Measurements from ENCODE around the gene KRT86.
"Not testable (repeated sequence)": the region's sequence is repeated elsewhere in the genome, so short reads cannot be mapped to it uniquely, and the experiment has no call there.

Gene KRT86

DNA sequence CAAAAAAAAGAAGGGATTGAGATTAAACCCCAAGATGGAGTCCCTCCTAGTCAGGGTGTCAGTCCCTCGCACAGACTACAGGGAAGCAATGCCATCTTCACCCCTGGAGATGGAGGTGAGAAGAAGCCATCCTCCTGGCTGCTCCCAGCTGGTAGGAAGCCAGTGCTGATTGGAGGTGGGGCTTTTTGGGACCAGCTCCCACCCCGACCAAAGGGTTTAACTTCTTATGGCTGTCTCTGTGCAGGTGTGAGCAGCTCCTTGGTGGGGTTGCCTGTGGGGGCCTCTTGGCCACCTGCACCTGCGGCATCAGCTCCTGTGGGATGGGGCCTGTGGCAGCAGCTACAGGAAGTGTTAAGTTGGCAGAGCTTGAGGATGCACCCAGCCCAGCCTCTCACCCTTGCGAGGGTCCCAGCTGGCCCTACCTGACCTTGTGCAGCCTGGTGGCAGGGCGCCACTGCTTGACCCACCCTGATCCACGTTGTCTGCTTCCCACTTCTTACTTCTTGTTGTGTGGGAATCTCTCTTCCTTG is 3.8 kb upstream of the KRT86 start:
- DNase-seq, result no peak

DNA sequence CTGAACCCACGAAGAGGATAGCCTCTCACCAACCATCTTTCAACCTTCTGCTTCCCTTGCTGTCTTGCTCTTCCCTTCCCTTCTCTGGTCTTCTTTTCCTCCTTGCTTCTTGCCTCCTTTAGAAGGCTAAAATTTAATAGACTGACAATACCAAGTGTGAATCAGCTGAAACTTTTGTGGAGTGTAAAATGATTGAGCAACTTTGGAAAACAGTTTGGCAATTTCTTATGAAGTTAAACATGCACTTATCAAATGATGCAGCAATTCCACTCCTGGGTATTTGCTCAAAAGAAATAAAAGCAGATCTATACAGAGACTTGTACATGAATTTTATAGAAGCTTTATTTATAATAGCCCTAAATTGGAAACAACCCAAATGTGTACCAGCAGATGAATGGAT is 3.3 kb upstream of the KRT86 start:
- no peak for DNase-seq

DNA sequence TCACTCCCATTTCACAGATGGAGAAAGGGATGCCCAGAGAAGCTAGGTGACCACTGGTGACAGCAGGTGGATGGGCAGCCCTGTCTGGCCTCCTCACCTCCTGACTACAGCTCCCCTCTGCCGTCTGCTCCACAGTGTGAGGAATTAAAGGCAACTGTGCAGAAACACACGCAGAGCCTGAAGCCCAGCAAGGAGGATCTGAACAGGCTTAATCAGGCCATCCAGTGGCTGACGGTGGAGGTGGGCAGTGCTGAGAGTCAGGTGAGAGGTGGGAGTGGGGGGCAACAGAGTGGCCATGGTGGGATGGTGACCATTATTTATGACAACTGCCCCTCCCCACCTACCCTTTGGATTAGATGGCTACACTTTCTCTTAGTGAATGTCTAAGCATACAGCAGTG is 1.2 kb downstream of the KRT86 start:
- no peak for DNase-seq

DNA sequence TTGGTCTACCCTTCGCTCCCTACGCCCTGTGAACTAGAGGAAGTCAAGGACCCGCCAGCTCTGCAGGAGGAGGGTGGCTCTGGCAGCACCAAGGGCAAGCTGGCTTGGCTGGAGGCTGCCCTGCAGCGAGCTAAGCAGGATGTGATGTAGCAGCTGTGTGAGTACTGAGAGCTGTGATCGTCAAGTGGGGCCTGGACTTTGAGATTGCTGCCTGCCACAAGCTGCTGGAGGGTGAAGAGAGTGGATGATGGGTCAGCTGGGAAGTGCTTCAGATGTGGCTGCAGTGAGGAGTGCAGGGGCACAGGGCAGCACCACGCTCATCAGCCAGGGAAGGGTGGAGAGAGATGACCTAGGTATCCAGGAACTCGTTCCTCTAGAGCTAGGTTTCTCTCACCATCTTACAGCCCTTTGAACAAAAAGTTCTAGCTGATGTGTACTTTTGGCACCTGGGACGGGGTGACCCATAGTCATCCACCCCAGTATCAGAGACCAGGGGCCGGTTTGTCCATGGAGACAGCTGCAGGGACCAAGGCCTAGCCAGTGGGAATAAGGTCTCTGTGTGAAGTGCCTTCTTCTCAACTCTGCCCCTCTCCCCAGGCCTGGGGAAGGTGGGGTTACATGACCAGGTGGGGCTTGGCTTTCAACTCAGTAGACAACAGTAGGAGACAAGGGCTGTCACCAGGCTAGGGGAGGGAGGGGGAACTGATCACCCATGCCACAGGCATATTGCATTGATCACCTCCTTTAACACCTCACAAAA is 3.2 kb downstream of the KRT86 start:
- peak; percentile 37 to 72 for DNase-seq

DNA sequence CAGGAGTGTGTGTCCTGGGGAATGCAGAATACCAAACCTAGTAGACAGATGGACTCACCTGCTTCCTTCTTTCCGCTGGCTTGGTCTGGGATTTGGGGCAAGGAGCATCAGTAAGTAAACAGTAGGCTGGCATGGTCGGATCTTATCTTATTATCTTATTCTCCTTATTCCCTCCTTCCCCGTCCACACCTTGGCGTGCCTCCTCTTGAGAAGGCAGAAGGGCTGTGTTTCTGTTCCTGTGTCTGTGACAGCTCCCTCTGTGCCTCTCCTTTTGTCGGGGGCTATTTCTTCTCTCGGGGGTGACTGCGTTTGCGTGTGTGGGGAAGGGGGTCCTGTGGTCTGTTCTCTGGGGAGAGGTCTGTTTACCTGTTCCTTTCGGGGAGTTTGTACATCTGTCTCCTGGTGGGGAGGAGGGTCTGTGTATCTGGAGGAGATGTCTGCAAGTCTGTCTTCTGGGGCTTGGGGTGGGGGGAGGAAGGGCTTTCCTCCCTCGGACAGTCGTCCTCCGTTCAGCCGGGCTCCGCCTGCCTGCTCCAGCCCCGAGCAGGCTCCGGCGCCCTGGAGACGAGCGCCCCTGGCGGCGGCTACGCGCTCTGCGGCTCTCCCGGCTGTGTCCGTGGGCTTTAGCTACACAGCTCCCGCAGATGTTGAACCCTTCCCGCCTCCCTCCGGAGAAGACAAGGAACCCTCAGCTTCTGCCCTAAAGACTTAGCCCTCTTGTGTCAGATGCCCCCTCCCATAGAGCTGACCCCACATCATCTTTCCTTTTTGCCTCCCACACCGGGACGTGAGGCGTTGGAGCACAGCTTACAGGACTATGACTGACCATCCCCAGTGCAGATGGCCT is 4.4 kb downstream of the KRT86 start:
- DNase-seq, result peak; percentile 66 to 74

DNA sequence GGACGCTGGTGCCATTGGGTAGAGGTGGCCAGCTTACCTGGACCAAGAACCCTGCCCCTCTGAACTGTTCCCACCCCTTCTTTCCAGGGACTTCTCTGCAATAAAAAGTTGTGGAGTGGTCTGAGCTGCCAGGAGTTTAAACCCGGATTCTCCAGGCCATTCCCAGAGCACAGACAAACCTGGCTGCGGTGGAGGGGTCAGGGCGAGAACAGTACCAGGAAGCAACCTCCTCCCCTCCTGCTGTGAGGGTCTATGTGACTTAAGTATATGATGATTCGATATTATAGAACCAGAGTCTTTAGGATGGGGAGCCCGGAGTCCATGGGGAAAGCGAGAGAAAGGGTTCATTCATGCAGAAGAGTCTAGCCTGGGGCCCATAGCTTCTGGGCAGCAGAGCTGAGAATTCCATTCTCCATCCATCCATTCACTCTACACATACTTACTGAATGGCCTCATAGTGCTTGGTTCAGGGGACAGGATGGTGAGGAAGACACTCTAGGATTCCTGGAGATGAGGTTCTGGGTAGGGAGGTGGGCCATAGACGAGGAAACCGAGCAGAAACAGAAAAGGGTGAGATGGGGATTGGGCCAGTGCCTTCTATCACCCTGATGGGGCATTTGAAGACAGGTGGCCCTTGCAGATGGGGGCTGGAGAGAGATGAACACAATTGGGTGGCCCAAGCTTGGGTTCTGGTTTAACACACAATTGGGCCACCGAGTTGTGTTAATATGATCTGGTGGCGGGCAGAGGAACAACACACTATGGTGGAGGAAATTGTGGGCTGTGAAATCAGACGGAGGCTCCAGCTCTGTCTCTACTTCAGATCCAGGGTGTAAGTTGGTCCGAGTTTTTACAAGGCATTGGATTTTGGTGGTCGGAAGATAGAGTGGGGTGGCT is 5.2 kb downstream of the KRT86 start:
- DNase-seq, result no peak

DNA sequence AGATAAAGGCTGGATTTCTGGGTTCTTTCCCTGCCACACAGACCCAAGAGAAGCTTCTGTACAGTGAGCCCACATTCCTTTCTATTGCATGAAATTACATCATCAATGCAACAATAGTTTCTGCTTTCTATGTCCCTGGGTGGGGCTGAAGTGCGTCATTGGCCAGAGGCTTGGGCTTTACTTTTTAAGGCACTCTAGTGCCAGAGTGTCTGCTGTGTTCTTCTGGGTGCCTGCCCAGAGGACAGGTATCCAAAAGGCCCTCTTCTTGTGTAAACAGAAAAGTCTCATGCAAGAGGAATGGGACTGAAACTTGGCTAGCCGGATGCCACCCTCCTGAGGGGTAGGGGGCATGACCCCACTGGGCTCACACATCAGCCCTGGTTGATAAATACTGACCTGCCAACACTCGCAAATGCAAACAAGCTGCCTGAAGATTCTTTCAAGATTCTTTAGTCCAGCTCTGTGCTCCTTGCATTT is 5.9 kb downstream of the KRT86 start:
- DNase-seq, result no peak

DNA sequence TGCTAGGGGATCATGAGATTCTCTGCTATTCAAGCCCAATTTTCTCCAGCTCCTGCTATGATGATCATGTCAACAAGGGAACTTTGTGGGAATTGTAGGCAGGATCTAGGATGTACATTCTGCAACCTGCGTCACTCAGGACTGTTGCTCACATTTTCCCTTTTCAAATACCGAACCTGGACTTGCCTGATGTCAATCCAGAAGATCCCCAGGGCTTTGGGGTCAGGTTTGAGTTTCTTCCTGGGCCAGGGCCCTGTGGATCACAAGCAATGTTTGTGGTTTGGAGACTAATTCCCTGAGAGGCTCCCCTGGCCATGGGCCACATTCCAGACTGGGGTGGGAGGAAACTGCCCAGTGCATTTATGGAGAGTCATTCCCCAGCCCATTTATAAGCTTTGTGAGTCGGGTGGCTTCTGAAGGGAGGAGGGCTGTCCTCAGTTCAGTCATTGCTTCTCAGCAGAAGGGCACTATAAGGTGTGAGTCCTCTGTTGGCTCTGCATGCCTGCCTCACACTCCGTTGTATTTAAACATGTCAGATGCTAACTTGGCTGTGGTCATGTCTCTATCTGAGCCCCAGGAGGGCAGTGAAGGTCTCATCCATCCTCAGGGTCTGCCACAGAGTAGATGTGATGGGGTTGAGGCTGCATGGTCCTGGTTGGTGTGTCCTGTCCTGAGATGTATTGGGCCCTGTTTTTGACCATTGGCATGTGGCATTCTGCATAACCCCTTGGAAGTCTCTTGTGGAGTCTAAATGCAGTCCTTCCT is 6.5 kb downstream of the KRT86 start:
- no peak for DNase-seq

DNA sequence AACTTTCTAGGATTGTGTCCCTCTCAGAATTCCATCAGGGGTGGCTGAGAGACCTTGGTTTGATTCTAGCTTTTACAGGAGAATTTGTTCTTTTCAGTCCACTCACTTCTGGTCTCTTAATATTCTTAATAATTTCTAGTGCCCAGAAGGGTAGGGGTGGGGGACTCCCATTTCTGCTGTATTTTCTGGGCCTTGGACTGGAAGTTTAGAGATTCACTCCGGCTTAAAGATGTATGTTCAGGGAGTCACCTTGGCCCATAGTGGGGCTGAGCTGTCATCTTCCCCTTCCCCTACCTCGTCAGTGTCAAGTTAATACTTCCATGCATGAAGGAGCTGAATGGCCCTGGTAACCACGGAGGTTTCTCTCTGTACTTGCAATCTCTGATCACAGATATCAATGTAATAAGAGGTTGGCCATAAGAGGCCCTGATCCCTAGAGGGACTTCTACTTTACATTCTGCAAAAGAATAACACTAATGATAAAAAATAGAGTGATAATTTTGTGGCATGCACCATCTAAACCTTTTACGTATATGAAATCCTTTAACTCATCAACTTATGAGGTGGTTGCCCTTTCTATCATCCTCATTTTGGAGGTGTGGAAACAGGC is 10.2 kb downstream of the KRT86 start:
- DNase-seq, result no peak

DNA sequence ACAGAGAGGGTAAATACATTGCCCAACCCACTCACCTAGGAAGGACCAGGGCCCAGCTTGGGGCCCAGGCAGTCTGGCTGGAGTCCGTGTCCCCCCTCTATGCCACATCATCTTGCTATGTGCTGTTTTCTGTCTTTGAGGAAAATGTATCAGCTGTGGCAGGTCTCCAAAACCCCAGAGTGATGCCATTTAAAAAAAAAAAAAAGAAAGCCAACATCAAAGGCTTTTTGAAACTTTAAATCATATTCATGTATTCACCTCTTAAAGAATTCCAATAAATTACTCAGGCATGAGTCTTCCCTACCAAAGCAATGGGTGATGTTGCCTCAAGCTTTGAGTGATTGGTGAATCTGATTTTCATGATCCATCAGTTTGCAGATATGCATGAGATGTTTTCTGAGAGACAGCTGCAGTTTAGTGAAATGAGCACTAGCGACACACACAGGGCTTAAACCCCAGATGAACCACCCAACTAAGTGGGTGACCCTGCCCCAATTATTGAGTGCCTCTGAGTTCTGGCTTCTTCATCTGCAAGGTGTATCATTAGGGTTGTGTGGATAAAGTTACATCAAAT is 10.8 kb downstream of the KRT86 start:
- DNase-seq, result no peak

DNA sequence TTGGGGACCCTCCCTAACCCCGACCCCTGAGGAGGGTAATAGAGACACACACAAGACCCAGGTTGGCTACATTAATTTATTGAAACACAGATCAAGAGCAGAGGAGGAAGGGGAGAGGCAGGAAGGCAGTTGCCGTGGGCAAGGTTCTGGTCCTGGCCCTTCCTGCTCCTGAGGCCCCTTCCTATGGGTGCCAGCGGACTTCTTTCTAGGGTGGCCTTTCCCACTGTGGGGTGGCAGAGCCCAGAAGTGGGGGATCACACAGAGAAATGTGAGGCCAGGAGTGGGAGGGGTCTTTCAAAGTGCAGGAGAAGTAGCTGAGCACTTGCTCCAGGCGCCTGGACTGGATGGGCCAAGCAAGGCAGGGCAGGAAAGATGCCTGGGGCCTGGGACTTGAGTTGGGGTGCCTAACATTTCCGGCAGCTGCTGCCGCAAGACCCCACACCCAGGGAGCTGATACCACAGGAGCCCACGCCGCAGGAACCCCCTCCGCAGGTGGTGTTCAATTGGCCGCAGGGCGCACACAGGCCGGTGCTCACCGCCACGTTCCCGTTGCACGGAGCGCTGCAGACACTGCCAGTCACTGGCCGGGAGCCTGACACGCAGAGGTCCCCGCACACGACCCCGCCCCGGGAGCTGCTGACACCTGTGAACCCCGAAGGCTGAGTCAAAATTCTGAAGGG is 11.5 kb downstream of the KRT86 start:
- DNase-seq, result no peak

DNA sequence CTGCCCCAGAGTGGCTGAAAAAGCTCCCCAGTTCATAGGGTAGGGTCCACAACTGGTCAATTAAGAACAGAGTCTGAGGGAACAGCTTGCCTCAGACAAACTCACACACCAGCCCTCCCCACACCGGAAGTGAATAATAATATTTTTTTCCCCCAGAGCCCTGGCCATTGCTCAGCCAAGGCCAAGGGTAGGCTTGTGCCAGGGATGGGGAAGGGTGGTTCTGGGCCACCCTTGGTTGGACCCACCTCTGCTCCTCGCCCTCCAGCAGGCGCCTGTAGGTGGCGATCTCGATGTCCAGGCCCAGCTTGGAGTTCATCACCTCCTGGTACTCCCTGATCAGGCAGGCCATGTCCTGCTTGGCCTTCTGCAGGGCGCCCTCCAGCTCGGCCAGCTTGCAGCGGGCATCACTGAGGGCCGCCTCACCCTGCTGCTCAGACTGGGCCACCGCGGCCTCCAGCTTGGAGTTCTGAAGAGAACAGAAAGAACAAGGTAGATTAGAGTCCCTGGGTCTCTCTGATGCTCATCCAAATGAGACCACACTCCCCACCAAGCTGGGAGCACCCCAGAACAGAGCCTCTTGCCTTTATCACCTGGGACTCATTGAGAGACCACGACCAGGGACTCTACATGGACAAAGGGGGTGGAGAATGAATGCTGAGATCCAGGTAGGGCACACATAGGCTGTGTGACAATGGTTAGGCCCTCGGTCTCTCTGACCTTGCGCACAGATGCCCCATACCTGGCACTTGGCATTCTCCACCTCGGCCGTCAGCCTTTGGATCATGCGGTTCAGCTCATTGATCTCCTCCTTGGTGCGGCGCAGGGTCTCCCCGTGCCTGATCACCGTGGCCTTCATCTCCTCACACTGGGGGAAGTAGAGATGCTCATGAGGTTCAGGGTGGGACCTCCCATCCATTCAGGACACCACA is 12.7 kb downstream of the KRT86 start:
- DNase-seq, result not testable (repeated sequence)

DNA sequence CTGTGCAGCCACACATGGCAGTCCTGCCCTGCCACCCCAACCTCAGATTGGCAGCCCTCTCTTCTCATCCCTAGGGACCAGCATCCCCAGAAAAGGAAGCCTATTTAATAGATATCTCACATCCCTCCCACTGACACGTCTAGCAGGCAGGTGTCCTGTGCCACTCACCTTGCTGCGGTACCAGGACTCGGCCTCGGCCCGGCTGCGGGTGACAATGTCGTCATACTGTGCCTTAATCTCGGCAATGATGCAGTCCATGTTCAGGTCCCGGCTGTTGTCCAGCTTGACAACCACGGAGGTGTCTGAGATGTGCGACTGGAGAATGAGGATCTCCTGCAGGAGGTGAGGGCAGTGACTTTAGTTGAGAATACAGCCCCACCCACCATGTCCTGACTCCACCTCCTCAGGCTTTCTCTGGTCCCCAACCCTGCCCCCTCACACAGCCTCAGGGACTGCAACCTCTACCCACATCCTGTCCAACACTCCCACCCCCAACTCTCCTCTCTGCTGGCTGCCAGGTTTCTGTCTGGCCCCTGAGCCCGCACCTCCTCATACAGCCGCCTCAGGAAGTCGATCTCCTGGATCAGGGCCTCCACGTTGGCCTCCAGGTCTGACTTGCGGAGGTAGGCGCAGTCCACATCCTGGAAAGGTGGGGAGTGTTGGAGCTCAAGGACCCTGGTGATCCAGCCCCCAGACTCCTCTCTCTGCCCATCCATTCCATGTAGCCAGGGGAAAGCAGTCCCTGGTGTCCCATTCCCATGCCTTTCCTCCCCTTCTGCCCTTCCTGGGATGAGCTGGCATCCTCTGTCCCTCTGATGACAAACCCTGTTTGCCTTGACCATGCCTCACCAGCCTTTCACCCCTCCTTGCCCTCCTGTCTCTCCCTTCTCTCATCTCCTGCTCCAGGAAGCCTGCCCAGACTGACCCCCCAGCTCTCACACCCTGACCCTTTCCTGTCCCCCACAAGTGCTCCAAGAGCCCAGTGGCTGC is 13.7 kb downstream of the KRT86 start:
- DNase-seq, result not testable (repeated sequence)

DNA sequence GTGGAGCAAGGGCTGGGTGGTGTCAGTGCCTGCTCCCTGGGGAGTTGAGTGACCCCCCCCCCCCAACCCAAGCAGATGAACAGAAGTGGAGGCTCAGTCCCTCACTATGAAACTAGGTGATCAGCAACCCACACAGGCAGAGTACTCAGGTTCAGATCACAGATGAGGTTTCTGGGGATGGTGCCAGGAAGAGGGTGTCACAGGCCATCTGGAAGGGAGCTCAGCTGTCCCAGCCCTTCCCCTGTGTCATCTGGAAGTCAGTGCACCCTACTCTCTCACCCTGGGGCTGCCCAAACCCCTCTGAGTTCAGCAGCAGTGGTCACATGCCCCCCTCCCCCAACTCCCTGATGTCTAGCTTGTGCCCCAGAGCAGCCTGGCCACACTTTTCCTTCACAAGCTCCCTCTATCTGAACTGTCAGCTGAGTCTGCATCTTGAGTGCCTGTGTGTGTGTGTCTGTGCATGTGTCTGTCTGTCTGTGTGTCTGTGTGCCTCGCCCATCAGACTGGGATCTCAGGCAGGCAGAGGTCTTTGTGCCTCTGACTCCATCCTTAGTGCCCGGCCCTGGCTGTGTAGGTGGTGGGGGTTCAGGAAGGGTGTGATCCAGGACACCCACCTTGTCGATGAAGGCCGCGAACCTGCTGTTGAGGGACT is 16.2 kb downstream of the KRT86 start:
- DNase-seq, result not testable (repeated sequence)

DNA sequence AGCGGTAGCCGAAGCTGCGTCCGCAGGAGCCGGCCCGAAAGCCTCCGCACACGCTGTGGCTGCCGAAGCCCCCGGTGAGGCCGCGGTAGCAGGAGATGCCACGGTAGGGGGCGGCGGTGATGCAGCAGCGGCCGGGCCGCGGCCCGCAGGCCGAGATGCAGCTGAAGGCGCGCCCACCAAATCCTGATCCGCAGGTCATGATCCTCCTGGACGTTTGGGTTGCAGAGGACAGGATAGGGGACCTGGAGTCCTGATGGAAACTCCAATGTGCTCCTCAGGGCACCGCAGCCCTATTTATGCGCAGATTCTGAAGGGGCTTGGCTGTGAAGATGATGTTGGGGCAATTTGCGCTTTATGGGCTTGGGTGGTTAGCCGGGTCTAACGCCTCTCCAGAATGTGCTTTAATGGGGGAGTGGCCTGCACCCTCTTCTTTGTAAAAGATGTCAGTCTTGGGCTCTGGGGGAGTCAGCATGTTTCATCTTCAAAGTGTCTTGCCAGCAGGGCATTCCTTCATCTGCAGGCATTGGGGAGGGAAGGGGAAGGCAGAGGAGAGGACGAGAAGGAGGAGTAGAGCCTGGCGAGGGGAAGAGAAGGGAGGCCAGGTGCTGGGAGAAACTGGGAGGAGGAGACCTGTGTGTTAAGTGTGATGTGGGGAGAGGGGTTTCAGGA is 17.0 kb downstream of the KRT86 start, which contains the start of gene KRT81:
Gene KRT81, minus strand, starts transcription at position 268 of the 669 bp plus-strand sequence. Its CDS starts 69 bp downstream, at position 199.
- no peak for DNase-seq

DNA sequence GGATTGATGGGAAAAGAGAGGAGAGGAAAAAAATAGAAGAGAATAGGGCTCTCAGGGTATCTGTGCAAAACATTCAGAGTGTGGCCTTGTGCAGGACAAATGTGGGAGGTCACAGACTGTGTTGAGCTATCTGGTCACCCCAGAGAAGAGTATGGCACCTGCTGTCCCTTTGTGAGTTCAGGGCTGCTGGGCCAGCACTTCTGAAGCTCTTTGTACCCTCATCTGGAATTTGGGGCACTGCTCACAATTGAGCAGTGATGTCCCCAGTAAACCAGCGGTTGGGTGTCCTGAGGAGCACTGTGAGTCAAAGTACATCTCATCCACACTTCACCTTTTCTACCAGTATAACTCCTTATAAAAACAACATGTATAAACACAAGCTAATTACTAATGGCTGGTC is 19.5 kb downstream of the KRT86 start:
- DNase-seq, result no peak

DNA sequence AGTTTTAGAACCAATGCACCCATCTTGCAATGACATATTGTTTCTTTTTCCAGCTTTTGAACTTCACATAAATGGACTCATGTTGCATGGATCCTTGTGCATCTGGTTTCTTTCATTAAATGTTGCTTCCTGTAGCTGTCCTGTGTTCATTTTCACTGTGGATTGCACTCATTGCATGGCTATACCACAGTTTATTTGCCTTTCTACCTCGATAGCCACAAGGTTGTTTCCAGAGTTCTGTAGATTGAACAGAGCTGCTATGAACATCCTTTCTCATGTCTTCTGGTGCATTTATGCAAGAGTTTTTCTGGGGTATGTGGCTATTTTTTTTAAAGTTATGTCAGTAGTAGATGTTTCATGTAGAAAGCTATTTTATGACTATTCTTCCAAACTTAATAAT is 20.4 kb downstream of the KRT86 start:
- no peak for DNase-seq
